ENCODE data around the gene STRN4.
A peak's percentile ranks its signal among the peaks of the same experiment; 100 is the strongest.

The STRN4 gene

DNA sequence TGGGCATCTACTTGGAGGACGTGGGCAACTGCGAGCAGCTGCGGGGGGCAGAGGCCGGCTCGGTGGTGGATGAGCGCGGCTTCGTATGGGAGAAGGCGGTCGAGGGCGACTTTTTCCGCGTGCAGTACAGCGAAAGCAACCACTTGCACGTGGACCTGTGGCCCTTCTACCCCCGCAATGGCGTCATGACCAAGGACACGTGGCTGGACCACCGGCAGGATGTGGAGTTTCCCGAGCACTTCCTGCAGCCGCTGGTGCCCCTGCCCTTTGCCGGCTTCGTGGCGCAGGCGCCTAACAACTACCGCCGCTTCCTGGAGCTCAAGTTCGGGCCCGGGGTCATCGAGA is 10.3 kb upstream of the STRN4 start:
- Histone ChIP-seq H3K4me3 (ENCODE audit: extremely low read depth, insufficient read depth, low read length, poor library complexity, severe bottlenecking) (no peak overlapping the region), H3K9me3 (ENCODE audit: control insufficient read depth, low read length) (no peaks in the 10 kb centered on the region), H3K36me3 (ENCODE audit: control insufficient read depth, insufficient read depth, low read length) (peaks cover 23% of the 10 kb centered on the region), H3K4me1 (ENCODE audit: control insufficient read depth, insufficient read depth, low read length, poor library complexity, severe bottlenecking) (no peaks in the 10 kb centered on the region), H3K27ac (ENCODE audit: low read depth, low read length, severe bottlenecking) (no peak overlapping the region)
- 95% methylated on average over 30 of the region's 30 CpGs for WGBS, 2 experiments (ENCODE audit: insufficient coverage in 2 of 2)

DNA sequence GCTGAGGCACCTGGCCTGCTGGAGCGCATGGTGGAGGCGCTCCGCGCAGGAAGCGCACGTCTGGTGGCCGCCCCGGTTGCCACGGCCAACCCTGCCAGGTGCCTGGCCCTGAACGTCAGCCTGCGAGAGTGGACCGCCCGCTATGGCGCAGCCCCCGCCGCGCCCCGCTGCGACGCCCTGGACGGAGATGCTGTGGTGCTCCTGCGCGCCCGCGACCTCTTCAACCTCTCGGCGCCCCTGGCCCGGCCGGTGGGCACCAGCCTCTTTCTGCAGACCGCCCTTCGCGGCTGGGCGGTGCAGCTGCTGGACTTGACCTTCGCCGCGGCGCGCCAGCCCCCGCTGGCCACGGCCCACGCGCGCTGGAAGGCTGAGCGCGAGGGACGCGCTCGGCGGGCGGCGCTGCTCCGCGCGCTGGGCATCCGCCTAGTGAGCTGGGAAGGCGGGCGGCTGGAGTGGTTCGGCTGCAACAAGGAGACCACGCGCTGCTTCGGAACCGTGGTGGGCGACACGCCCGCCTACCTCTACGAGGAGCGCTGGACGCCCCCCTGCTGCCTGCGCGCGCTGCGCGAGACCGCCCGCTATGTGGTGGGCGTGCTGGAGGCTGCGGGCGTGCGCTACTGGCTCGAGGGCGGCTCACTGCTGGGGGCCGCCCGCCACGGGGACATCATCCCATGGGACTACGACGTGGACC is 9.7 kb upstream of the STRN4 start:
- 96 to 98% methylated on average over 75 to 86 of the region's 86 CpGs for WGBS, 2 experiments (ENCODE audit: insufficient coverage in 2 of 2)
- Histone ChIP-seq H3K9me3 (ENCODE audit: control insufficient read depth, low read length) (no peaks in the 10 kb centered on the region), H3K4me3 (ENCODE audit: extremely low read depth, insufficient read depth, low read length, poor library complexity, severe bottlenecking) (no peak overlapping the region), H3K4me1 (ENCODE audit: control insufficient read depth, insufficient read depth, low read length, poor library complexity, severe bottlenecking) (no peaks in the 10 kb centered on the region), H3K27ac (ENCODE audit: low read depth, low read length, severe bottlenecking) (no peak overlapping the region), H3K36me3 (ENCODE audit: control insufficient read depth, insufficient read depth, low read length) (peaks cover 25% of the 10 kb centered on the region)

DNA sequence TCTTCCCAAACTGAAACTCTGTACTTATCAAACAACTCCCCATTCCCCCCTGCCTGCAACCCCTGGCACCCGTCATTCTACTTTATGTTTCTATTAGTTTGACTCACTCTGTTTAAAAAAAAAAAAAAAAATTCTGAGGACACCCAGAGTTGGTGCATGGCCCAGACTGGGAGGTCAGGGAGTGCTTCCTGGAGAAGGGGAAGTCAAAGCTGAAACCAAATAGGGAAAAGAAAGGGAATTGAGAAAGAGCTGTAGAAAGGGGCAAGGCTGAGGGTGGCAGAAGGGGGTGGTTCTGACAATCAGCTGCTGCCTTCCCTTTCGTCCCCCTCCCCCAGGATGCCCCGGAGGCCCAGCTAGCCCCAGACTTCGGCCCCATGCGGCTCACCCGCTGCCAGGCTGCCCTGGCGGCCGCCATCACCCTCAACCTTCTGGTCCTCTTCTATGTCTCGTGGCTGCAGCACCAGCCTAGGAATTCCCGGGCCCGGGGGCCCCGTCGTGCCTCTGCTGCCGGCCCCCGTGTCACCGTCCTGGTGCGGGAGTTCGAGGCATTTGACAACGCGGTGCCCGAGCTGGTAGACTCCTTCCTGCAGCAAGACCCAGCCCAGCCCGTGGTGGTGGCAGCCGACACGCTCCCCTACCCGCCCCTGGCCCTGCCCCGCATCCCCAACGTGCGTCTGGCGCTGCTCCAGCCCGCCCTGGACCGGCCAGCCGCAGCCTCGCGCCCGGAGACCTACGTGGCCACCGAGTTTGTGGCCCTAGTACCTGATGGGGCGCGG is 9.0 kb upstream of the STRN4 start:
- no peak overlapping the region for H3K27ac ChIP-seq (ENCODE audit: low read depth, low read length, severe bottlenecking)
- H3K9me3 ChIP-seq (ENCODE audit: control insufficient read depth, low read length) = no peaks in the 10 kb centered on the region
- H3K4me3 ChIP-seq (ENCODE audit: extremely low read depth, insufficient read depth, low read length, poor library complexity, severe bottlenecking) = no peak overlapping the region
- WGBS, 2 experiments (ENCODE audit: insufficient coverage in 2 of 2) = 98% methylated on average over 36 to 38 of the region's 39 CpGs
- peaks cover 32% of the 10 kb centered on the region for H3K36me3 ChIP-seq (ENCODE audit: control insufficient read depth, insufficient read depth, low read length)
- no peaks in the 10 kb centered on the region for H3K4me1 ChIP-seq (ENCODE audit: control insufficient read depth, insufficient read depth, low read length, poor library complexity, severe bottlenecking)

DNA sequence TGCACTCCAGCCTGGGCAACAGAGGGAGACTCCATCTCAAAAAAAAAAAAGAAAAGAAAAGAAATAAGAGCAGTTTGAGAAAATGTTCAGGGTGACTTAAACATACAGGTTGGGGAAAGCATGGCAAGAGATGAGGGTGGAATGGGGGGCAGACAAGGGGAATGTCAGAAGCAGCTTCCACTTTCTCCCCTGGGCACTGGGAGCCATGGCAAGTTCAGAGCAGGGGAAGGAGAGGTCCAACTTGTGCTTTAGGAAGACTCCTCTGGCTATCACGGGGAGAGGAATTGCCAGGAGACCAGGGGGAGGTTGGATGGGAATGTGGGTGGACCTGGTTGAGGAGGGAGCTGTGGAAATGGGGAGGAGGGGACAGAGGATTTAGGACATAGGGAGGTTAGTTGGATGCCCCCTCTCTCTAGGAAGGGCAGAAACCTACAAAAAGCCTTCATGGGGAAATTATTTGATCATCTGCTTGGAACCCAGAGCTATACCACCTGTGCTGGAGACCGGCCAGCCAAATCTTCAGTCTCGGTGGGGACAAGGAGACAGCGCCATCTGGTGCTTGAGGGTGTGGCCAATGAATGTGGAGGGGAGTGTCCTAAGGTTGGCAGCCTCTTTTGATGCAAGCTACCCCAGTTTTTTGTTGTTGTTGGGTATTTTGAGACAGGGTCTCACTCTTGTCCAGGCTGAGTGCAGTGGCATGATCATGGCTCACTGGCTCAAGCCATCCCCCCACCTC is 7.3 kb upstream of the STRN4 start:
- 64 to 65% methylated on average over 3 to 4 of the region's 4 CpGs for WGBS, 2 experiments (ENCODE audit: insufficient coverage in 2 of 2)
- peaks cover 49% of the 10 kb centered on the region for H3K36me3 ChIP-seq (ENCODE audit: control insufficient read depth, insufficient read depth, low read length)
- no peak overlapping the region for H3K27ac ChIP-seq (ENCODE audit: low read depth, low read length, severe bottlenecking)
- no peaks in the 10 kb centered on the region for H3K9me3 ChIP-seq (ENCODE audit: control insufficient read depth, low read length)
- no peak overlapping the region for H3K4me3 ChIP-seq (ENCODE audit: extremely low read depth, insufficient read depth, low read length, poor library complexity, severe bottlenecking)
- H3K4me1 ChIP-seq (ENCODE audit: control insufficient read depth, insufficient read depth, low read length, poor library complexity, severe bottlenecking) = no peaks in the 10 kb centered on the region

DNA sequence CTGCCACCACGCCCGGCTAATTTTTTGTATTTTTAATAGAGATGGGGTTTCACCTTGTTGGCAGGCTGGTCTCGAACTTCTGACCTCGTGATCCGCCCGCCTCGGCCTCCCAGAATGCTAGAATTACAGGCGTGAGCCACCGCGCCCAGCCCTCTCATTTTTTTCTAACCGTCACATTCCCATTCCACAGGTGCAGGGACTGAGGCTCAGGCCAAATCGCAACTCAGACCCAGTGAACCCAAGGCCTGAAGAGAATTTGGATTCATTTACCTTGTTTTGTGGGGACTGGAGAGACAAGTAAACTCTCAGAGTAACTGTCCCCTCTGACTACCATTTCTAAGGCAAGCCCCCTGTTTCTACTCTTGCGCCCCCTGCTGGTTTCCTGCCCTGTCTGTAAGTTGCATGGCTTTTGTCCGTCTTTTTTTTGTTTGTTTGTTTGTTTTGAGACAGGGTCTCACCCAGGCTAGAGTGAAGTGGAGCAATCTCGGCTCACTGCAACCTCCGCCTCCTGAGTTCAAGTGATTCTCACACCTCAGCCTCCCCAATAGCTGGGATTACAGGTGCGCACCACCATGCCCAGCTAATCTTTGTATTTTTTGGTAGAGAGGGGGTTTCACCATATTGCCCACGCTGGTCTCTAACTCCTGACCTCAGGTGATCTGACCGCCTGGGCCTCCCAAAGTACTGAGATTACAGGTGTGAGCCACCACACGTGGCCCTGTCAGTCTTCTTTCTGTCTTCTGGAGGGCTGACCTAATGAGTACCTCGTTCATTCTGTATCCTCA is 2.3 kb upstream of the STRN4 start:
- 88 to 95% methylated on average over 10 to 14 of the region's 21 CpGs for WGBS, 2 experiments (ENCODE audit: insufficient coverage in 2 of 2)
- Histone ChIP-seq H3K27ac (ENCODE audit: low read depth, low read length, severe bottlenecking) (no peak overlapping the region), H3K4me1 (ENCODE audit: control insufficient read depth, insufficient read depth, low read length, poor library complexity, severe bottlenecking) (peaks cover 5% of the 10 kb centered on the region), H3K4me3 (ENCODE audit: extremely low read depth, insufficient read depth, low read length, poor library complexity, severe bottlenecking) (no peak overlapping the region), H3K36me3 (ENCODE audit: control insufficient read depth, insufficient read depth, low read length) (peaks cover 40% of the 10 kb centered on the region), H3K9me3 (ENCODE audit: control insufficient read depth, low read length) (no peaks in the 10 kb centered on the region)

DNA sequence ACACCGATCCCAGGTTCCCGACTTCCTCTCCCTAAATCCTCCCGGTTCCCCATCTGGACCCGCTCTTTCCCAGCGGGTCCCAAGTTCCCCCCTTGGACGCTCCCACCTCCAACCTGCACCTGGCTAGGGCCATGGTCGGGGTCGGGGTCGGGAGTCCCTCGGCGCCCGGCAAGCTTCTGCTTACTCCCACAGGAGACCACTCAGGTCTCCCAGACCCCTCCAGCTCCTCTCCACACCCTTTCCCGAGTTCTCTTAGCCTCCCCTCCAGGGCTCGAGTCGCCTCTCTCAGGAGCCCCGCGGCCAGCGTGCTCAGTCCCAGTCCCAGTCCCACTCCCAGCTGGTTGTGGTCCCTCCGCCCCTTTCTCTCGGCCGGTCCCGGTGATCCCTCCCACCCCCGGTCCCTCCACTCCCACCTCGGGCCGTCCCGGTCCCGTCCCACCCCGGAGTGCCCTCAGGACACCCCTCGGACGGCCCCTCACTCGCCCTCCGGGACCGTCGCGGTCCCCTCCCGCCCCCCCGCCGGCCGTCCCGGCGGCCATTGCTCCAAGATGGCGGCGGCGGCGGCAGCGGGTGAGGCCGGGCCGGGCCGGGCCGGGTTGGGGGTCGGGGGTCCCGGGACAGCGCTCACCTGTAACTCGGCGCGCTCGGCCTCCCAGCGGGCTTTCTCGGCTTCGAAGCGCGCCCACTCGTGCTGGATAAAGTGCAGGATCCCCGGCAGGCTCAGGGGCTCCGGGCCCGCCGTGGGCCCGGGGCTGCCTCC is 549 bp downstream of the STRN4 start, which contains the start of gene FKRP:
FKRP (plus strand) TSS at position 537 of the 760 bp plus-strand sequence. CDS start 9,394 bp downstream, outside the sequence.
- H3K36me3 ChIP-seq (ENCODE audit: control insufficient read depth, insufficient read depth, low read length) = peaks cover 50% of the 10 kb centered on the region
- peak within 1 kb of the TSS; percentile 88 for H3K4me3 ChIP-seq (ENCODE audit: extremely low read depth, insufficient read depth, low read length, poor library complexity, severe bottlenecking)
- 0 to 1% methylated on average over 40 to 49 of the region's 68 CpGs for WGBS, 2 experiments (ENCODE audit: insufficient coverage in 2 of 2)
- H3K27ac ChIP-seq (ENCODE audit: low read depth, low read length, severe bottlenecking) = peak within 1 kb of the TSS; percentile 69
- H3K9me3 ChIP-seq (ENCODE audit: control insufficient read depth, low read length) = no peaks in the 10 kb centered on the region
- peaks cover 14% of the 10 kb centered on the region for H3K4me1 ChIP-seq (ENCODE audit: control insufficient read depth, insufficient read depth, low read length, poor library complexity, severe bottlenecking)

DNA sequence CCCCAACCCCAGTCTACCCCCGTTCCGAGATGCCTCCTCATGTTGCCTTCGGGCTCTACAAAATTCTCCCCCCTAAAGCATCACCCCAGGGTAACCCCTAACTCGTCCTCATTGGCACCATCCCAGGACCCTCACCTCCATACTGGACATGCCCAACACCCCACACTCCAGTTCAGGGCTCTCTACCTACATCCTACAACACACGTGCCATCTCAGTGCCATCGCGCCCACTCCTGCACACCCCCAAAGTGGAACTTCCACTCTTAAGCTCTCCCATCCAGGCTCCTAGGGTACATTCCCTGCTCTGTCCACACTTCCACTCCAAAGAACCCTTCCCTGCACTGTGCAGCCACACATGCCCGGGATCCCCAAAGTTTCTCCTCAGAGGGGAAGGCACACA is 1.2 kb downstream of the STRN4 start:
- peaks cover 47% of the 10 kb centered on the region for H3K36me3 ChIP-seq (ENCODE audit: control insufficient read depth, insufficient read depth, low read length)
- WGBS, 2 experiments (ENCODE audit: insufficient coverage in 2 of 2) = 37 to 43% methylated on average over 5 to 7 of the region's 8 CpGs
- no peaks in the 10 kb centered on the region for H3K9me3 ChIP-seq (ENCODE audit: control insufficient read depth, low read length)
- no peak overlapping the region for H3K27ac ChIP-seq (ENCODE audit: low read depth, low read length, severe bottlenecking)
- H3K4me3 ChIP-seq (ENCODE audit: extremely low read depth, insufficient read depth, low read length, poor library complexity, severe bottlenecking) = peak overlapping the region; percentile 88
- peaks cover 16% of the 10 kb centered on the region for H3K4me1 ChIP-seq (ENCODE audit: control insufficient read depth, insufficient read depth, low read length, poor library complexity, severe bottlenecking)

DNA sequence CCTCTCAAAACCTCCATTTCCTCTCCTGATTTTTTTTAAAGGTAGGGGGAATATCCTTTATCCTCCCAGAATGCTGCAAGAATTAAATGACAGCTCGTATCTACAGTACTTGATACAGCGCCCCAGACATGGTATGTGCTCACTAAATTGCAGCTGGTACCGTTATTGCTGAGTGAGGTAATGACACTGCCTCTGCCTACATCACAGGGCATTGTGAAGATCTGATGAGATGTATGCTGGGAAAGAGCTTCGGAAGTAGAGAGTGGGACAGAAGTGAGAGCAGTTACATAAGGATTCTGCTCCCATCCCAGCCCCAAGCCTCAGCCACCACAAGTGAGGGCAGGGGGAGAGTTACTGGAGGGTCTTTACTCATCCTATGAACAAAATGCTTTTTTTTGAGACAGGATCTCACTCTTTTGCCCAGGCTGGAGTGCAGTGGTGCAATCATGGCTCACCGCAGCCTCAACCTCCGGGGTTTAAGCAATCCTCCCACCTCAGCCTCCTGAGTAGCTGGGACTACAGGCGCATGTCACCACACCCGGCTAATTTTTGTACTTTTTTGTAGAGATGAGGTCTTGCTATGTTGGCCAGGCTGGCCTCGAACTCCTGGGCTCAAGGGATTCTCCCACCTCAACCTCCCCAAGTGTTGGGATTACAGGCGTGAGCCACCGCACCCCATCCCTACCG is 2.1 kb downstream of the STRN4 start:
- peaks cover 46% of the 10 kb centered on the region for H3K36me3 ChIP-seq (ENCODE audit: control insufficient read depth, insufficient read depth, low read length)

DNA sequence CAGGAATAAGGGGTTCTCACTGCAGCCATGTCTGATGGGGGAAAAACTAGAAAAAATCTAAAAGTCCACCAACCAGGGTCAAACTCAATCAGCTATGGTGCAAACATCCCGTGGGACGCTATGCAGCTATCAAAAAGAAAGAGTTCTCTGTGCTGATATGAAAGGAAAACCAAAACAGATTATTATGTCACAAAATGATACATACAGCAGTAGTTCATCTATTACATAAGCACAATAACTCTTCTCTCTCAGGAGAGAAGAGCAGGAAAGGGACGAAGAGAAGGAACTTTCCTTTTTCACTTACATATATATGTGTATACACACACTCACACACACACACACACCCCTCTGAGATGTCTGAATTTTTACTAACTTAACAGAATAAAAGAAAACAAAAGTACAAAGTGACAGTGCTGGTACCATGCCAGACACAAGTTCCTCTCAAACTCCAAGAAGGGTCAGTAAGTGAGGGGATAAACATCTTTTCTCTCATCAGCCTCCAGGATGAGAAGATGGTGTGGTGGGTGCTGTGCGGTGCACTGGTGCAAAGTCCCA is 3.2 kb downstream of the STRN4 start:
- Histone ChIP-seq H3K36me3 (ENCODE audit: control insufficient read depth, insufficient read depth, low read length) (peaks cover 46% of the 10 kb centered on the region), H3K9me3 (ENCODE audit: control insufficient read depth, low read length) (no peaks in the 10 kb centered on the region), H3K4me1 (ENCODE audit: control insufficient read depth, insufficient read depth, low read length, poor library complexity, severe bottlenecking) (peaks cover 19% of the 10 kb centered on the region), H3K4me3 (ENCODE audit: extremely low read depth, insufficient read depth, low read length, poor library complexity, severe bottlenecking) (no peak overlapping the region), H3K27ac (ENCODE audit: low read depth, low read length, severe bottlenecking) (no peak overlapping the region)
- 100% methylated on average over 1 of the region's 4 CpGs for WGBS, 2 experiments (ENCODE audit: insufficient coverage in 2 of 2)

More for the DNA sequence above, 2.1 kb downstream of the STRN4 start:
- WGBS, 2 experiments (ENCODE audit: insufficient coverage in 2 of 2) = 89 to 100% methylated on average over 8 to 9 of the region's 12 CpGs
- no peak overlapping the region for H3K27ac ChIP-seq (ENCODE audit: low read depth, low read length, severe bottlenecking)
- H3K4me3 ChIP-seq (ENCODE audit: extremely low read depth, insufficient read depth, low read length, poor library complexity, severe bottlenecking) = peak overlapping the region; percentile 88
- no peaks in the 10 kb centered on the region for H3K9me3 ChIP-seq (ENCODE audit: control insufficient read depth, low read length)
- peaks cover 16% of the 10 kb centered on the region for H3K4me1 ChIP-seq (ENCODE audit: control insufficient read depth, insufficient read depth, low read length, poor library complexity, severe bottlenecking)

Data from mesodermal cell (in vitro differentiated cells).